Measurements from ENCODE around the gene PROB1. TPM values are rescaled to one million over a fixed set of nuclear protein-coding genes. Genes with fewer than 3 reads are reported as not detected.

The PROB1 gene
- polyA plus RNA-seq, 1 donor = 55.2 TPM

Other genes with a start within 250 kb of the PROB1 start
- gene SIL1, start 196.7 kb downstream of the PROB1 start, polyA plus RNA-seq (ENCODE audit: insufficient read length) = 27.9 TPM
- 262 TPM for gene MATR3, start 101.4 kb downstream of the PROB1 start, polyA plus RNA-seq (ENCODE audit: insufficient read length)
- 106 TPM for gene PAIP2, start 53.2 kb downstream of the PROB1 start, polyA plus RNA-seq (ENCODE audit: insufficient read length)
- 0.48 TPM for gene SLC23A1, start 11.8 kb downstream of the PROB1 start, polyA plus RNA-seq (ENCODE audit: insufficient read length)
- gene MZB1, start 5.2 kb downstream of the PROB1 start, polyA plus RNA-seq (ENCODE audit: insufficient read length) = 0.53 TPM
- gene SPATA24, start 9.0 kb upstream of the PROB1 start, polyA plus RNA-seq (ENCODE audit: insufficient read length) = 14.9 TPM
- 23.0 TPM for gene DNAJC18, start 44.4 kb upstream of the PROB1 start, polyA plus RNA-seq (ENCODE audit: insufficient read length)
- 29.6 TPM for gene ECSCR, start 67.6 kb upstream of the PROB1 start, polyA plus RNA-seq (ENCODE audit: insufficient read length)
- gene SMIM33, start 75.9 kb upstream of the PROB1 start, polyA plus RNA-seq (ENCODE audit: insufficient read length) = not detected
- gene STING1, start 87.7 kb upstream of the PROB1 start, polyA plus RNA-seq (ENCODE audit: insufficient read length) = 49.0 TPM
- 112 TPM for gene UBE2D2, start 166.2 kb upstream of the PROB1 start, polyA plus RNA-seq (ENCODE audit: insufficient read length)

Measured in hindlimb muscle (tissue), 1 donor.